ENCODE results near the gene POU3F2.

POU3F2 gene

DNA sequence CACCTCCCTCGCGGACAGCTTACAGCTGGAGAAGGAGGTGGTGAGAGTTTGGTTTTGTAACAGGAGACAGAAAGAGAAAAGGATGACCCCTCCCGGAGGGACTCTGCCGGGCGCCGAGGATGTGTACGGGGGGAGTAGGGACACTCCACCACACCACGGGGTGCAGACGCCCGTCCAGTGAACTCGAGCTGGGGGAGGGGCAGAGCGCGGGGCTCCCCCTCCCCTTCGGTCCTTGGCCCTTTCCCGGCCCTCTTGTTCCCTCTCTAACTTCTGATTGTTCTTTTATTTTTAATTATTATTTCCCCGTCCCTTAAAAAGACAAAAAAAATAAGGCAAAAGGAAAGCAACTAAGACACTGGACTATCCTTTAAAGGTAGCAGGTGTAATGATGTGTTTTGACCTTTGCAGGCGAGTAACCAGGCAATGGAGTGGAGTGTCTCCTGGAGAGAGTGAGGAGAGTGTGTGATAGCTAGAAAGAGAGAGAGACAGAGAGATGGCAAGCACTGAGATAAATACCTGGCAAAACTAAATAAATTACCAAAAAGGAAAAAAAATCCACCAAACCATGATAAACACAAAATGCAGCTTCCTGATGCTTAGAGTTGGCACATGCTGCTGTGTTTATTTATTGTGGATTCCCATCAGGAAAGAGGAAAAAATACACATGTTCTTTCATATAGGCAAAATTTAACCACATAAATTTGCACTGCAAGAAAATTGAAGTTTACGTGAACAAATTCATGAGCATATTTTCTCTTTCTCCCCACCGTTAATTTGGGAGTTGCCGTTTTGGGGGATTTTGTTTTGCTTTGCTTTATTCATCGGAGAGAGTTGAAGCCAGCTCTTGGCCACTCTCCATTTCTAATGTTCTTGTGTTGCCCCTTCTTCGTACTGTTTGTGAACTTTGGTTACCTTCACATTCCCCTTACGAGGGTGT is 1.9 kb downstream of the POU3F2 start:
- no peak overlapping the region for H3K4me3 ChIP-seq (ENCODE audit: low read depth, low read length)
- DNase-seq (ENCODE audit: low read depth): no peak
- TF ChIP-seq, protein P1, sequence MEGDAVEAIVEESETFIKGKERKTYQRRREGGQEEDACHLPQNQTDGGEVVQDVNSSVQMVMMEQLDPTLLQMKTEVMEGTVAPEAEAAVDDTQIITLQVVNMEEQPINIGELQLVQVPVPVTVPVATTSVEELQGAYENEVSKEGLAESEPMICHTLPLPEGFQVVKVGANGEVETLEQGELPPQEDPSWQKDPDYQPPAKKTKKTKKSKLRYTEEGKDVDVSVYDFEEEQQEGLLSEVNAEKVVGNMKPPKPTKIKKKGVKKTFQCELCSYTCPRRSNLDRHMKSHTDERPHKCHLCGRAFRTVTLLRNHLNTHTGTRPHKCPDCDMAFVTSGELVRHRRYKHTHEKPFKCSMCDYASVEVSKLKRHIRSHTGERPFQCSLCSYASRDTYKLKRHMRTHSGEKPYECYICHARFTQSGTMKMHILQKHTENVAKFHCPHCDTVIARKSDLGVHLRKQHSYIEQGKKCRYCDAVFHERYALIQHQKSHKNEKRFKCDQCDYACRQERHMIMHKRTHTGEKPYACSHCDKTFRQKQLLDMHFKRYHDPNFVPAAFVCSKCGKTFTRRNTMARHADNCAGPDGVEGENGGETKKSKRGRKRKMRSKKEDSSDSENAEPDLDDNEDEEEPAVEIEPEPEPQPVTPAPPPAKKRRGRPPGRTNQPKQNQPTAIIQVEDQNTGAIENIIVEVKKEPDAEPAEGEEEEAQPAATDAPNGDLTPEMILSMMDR (conservative IDR thresholded peaks at IDR 0.05; ENCODE audit: low read depth, low read length): no peak

DNA sequence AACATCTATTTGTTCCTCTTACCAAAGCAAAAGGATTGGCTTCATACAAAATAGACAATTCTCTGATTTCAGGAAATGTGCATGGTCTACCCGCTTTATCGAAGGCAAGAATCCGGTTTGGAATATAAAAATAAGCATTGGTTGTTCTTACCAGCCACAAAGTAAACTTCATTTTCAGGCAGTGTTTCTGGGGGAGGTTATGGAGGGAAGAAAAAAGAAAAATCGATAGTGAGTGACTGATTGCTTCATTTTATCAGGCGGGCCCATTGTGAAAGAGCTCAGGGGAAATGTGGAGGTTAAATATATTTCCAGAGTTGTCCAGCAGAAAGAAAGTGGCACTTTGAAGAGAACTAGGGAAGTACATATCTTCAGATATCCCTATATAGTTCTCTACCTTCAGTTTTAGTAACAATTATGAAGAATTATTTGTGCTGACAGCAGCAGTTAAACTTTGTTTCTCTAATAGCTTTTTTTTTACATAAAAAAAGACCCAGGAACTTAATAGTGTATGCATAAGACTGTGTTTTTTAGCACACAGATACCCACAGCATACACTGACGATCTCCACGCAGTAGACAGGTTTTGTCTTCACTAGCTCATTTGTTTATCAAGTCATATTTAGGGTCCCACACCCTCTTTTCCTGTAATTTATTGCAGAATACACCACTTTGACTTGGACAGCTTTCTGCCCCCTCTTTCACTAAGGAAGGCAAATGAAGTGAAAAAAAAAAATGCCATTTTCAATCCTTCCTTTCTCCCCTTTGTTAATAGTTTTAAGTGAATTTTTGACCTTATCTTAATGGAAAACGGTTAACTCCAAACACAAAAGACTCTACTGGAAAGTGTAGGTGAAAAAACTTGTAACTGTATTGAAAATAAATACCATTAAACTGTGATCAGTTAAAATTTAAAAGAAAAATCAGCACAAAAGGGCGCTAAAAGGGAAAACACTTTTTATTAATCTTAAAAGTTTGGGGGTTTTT is 2.9 kb downstream of the POU3F2 start:
- DNase-seq (ENCODE audit: low read depth): no peak
- no peak overlapping the region for H3K4me3 ChIP-seq (ENCODE audit: low read depth, low read length)
- TF ChIP-seq, protein P1 (conservative IDR thresholded peaks at IDR 0.05; ENCODE audit: low read depth, low read length): no peak

DNA sequence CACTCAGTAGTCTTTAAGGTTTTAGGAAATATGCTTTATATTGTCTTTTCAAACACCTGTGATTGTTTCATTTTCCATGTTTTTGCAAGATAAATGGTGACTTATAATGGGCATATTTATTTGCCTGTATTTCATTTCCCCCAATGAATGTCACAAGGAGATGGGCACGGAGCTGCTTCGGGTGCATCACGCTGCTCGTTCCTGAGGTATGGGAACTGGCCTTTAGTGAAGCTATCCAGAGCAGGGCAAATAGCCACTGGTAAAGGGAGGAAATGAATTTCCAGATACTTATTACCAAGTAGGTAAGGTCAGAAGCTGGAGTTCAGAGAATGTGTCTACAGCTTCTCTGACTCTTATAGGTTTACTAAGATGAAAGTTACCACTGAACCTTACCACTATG is 3.7 kb downstream of the POU3F2 start:
- TF ChIP-seq, protein P1 (conservative IDR thresholded peaks at IDR 0.05; ENCODE audit: low read depth, low read length): no peak
- H3K4me3 ChIP-seq (ENCODE audit: low read depth, low read length): no peak overlapping the region
- no peak for DNase-seq (ENCODE audit: low read depth)

DNA sequence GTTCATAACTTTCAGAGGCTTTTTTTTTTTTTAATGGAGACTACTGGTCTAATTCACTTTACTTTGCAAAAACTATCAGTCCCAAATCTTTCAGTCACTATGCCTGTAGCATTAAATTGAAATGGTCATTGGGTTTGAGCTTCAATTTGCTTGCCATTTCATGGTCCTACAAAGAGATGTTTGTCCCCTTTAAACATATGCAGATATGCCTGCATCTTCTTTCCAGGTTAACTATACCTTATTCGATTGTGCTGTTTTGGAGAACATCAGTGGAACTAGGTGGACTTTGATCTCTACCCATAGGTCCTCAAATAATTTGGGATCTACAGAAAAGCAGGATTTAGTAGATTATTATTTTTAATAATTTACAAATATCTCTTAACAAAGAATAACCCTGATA is 4.6 kb downstream of the POU3F2 start:
- no peak for DNase-seq (ENCODE audit: low read depth)
- TF ChIP-seq, protein P1 (conservative IDR thresholded peaks at IDR 0.05; ENCODE audit: low read depth, low read length): no peak
- H3K4me3 ChIP-seq (ENCODE audit: low read depth, low read length): no peak overlapping the region

DNA sequence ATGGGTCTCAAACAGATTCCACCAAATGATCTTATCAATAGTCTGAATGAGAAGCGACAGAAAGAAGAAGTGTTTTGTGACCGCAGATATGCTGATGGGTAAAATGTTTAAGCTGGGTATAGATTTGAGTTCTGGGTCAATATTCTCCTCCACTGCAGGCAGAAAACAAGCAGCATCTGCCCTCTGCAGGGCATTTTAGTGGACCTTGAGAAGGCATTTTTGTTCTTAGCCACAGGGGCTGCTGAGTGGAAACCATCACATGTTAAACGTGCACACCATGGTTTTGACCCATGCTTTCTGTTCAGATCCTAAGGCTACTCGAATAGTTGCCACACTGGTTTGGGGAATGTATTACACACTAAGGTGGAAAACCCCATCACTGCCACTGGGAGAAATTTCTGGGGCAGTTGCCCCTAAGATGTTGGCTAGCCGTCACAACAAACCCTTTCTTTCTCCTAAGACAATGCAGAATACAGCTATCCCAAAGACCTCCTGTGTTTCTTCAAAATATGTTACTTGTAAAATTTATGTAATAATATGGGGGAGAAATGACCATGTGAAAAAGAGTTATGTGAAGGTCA is 5.5 kb downstream of the POU3F2 start:
- no peak overlapping the region for H3K4me3 ChIP-seq (ENCODE audit: low read depth, low read length)
- peak; percentile 43 for DNase-seq (ENCODE audit: low read depth)
- TF ChIP-seq, protein P1 (conservative IDR thresholded peaks at IDR 0.05; ENCODE audit: low read depth, low read length): peak; percentile 54

DNA sequence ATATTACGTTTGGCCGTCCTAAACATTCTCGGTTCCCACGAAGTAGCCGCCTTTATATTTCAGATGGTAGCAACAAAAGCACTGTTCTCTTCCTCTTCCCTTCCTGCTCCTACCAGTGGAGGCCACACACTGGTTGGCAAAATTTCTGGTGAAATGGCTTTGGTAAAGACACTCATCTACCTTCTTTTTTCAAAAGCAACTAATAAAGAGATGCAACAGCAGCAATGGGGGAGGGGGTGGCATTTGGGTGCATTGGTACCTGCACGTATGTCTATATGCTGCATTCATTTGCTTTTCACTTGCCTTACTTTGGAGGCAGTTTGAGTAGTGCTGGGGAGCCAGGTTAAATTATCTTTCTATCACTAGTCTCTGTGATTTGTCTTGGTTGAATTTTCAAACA is 6.0 kb downstream of the POU3F2 start:
- H3K4me3 ChIP-seq (ENCODE audit: low read depth, low read length): no peak overlapping the region
- TF ChIP-seq, protein P1 (conservative IDR thresholded peaks at IDR 0.05; ENCODE audit: low read depth, low read length): no peak
- no peak for DNase-seq (ENCODE audit: low read depth)
